ENCODE data around the gene KRT39. TPM values are rescaled to one million over a fixed set of nuclear protein-coding genes. Genes with fewer than 3 reads are reported as not detected.

The KRT39 gene
- total and polyA plus RNA-seq, 4 donors = not detected

GRCh38 chr17:40986920-40987319 is 20.2 kb upstream of the KRT39 start:
- no peak for TF ChIP-seq FOXA1 (IDR thresholded peaks at IDR 0.05)
- no peak for TF ChIP-seq RXRA (IDR thresholded peaks at IDR 0.05)
- TF ChIP-seq REST (IDR thresholded peaks at IDR 0.05) = no peak
- TF ChIP-seq MAX (IDR thresholded peaks at IDR 0.05) = no peak
- no peak for TF ChIP-seq ZBTB33 (IDR thresholded peaks at IDR 0.05)
- TF ChIP-seq TAF1 (conservative IDR thresholded peaks at IDR 0.05) = no peak
- TF ChIP-seq RAD21 (IDR thresholded peaks at IDR 0.05) = no peak
- TF ChIP-seq ATF3 (IDR thresholded peaks at IDR 0.05) = no peak
- no peak for TF ChIP-seq YY1 (IDR thresholded peaks at IDR 0.05)
- no peak for TF ChIP-seq GABPA (IDR thresholded peaks at IDR 0.05 in 1 of 2, conservative IDR thresholded peaks at IDR 0.05 in 1 of 2)
- TF ChIP-seq SP1 (IDR thresholded peaks at IDR 0.05) = no peak
- 68% methylated on average over 8 of the region's 8 CpGs for WGBS
- Histone ChIP-seq H3K27ac (ENCODE audit: low read depth in 1 of 2, low read length in 2 of 2) (no peak overlapping the region), H3K27me3 (ENCODE audit: control insufficient read depth in 4 of 4, insufficient read depth in 4 of 4, low read length in 3 of 4) (no peaks in the 10 kb centered on the region), H3K9me3 (ENCODE audit: control insufficient read depth in 4 of 4, low read length in 3 of 4) (no peaks in the 10 kb centered on the region), H3K36me3 (ENCODE audit: control insufficient read depth in 4 of 4, insufficient read depth in 3 of 4, low read depth in 1 of 4, low read length in 3 of 4) (no peaks in the 10 kb centered on the region), H3K4me3 (ENCODE audit: low read depth in 1 of 3, low read length in 3 of 3) (no peak overlapping the region), H3K9ac (ENCODE audit: low read depth in 1 of 2, low read length in 2 of 2) (no peak overlapping the region), H3K4me1 (ENCODE audit: control insufficient read depth in 4 of 4, insufficient read depth in 4 of 4, low read length in 3 of 4) (no peaks in the 10 kb centered on the region)
- no peak for DNase-seq (ENCODE audit: low spot score)

GRCh38 chr17:40984226-40984625 is 17.5 kb upstream of the KRT39 start, which contains the start of gene KRT40:
Gene KRT40 (minus strand): TSS chr17:40984326. CDS start chr17:40984273, 53 bp downstream.
- Histone ChIP-seq H3K36me3 (ENCODE audit: control insufficient read depth in 4 of 4, insufficient read depth in 3 of 4, low read depth in 1 of 4, low read length in 3 of 4) (no peaks in the 10 kb centered on the region), H3K9ac (ENCODE audit: low read depth in 1 of 2, low read length in 2 of 2) (no peak within 1 kb of the TSS), H3K4me3 (ENCODE audit: low read depth in 1 of 3, low read length in 3 of 3) (no peak within 1 kb of the TSS), H3K27ac (ENCODE audit: low read depth in 1 of 2, low read length in 2 of 2) (no peak within 1 kb of the TSS), H3K27me3 (ENCODE audit: control insufficient read depth in 4 of 4, insufficient read depth in 4 of 4, low read length in 3 of 4) (peaks cover 0 to 2% (median 0%) of the 10 kb centered on the region in 4 donors), H3K4me1 (ENCODE audit: control insufficient read depth in 4 of 4, insufficient read depth in 4 of 4, low read length in 3 of 4) (no peaks in the 10 kb centered on the region), H3K9me3 (ENCODE audit: control insufficient read depth in 4 of 4, low read length in 3 of 4) (no peaks in the 10 kb centered on the region)
- DNase-seq (ENCODE audit: low spot score) = no peak
- no peak for TF ChIP-seq GABPA (IDR thresholded peaks at IDR 0.05 in 1 of 2, conservative IDR thresholded peaks at IDR 0.05 in 1 of 2)
- TF ChIP-seq RAD21 (IDR thresholded peaks at IDR 0.05) = no peak
- no peak for TF ChIP-seq ZBTB33 (IDR thresholded peaks at IDR 0.05)
- TF ChIP-seq FOXA2 (IDR thresholded peaks at IDR 0.05) = no peak
- no peak for TF ChIP-seq EGR1 (IDR thresholded peaks at IDR 0.05; ENCODE audit: low read depth in 2 of 2)
- TF ChIP-seq HNF4A (conservative IDR thresholded peaks at IDR 0.05) = no peak
- TF ChIP-seq NR2F2 (IDR thresholded peaks at IDR 0.05) = no peak
- 47% methylated on average over 3 of the region's 3 CpGs for WGBS
